ENCODE data around the gene FMO3.

Gene FMO3

DNA sequence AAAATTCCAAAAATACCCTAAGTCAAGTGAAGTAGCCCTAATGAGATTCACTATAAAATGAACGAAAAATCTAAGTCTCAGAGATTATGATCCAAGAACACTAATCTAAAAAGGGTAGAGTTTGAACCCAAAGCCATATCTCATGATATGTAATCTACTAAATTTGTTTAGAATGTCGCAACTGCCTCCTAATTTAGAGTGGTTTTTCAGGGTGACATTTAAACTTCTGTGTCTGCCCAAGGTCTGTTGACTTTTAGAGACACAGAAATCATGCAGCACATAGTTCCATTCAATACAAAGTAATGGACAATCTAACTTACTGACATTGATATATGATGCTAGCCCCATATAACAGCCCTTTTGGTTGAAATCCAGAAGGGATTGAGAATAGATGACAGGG, 28.9 kb downstream of the FMO3 start:
- H3F3A ChIP-seq (ENCODE audit: insufficient read depth): no peaks in the 10 kb centered on the region
- no peaks in the 10 kb centered on the region for H4K20me1 ChIP-seq (ENCODE audit: low read depth, low read length)
- no peak overlapping the region for H2AFZ ChIP-seq (ENCODE audit: low read depth, low read length, severe bottlenecking)
- TF ChIP-seq EZH2phosphoT487 (conservative IDR thresholded peaks at IDR 0.05; ENCODE audit: low read length): no peak
- TF ChIP-seq, protein P1, sequence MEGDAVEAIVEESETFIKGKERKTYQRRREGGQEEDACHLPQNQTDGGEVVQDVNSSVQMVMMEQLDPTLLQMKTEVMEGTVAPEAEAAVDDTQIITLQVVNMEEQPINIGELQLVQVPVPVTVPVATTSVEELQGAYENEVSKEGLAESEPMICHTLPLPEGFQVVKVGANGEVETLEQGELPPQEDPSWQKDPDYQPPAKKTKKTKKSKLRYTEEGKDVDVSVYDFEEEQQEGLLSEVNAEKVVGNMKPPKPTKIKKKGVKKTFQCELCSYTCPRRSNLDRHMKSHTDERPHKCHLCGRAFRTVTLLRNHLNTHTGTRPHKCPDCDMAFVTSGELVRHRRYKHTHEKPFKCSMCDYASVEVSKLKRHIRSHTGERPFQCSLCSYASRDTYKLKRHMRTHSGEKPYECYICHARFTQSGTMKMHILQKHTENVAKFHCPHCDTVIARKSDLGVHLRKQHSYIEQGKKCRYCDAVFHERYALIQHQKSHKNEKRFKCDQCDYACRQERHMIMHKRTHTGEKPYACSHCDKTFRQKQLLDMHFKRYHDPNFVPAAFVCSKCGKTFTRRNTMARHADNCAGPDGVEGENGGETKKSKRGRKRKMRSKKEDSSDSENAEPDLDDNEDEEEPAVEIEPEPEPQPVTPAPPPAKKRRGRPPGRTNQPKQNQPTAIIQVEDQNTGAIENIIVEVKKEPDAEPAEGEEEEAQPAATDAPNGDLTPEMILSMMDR (IDR thresholded peaks at IDR 0.05; ENCODE audit: insufficient read depth, low read length, poor library complexity, severe bottlenecking): no peak
- H3K4me3 ChIP-seq (ENCODE audit: insufficient read depth, low read length, poor library complexity, severe bottlenecking): no peak overlapping the region
- H3K4me2 ChIP-seq (ENCODE audit: low read depth, low read length, poor library complexity, severe bottlenecking): no peak overlapping the region
- H3K36me3 ChIP-seq (ENCODE audit: low read length): no peaks in the 10 kb centered on the region
- no peak overlapping the region for H3K27ac ChIP-seq (ENCODE audit: low read depth, low read length)
- no peak overlapping the region for H3K9ac ChIP-seq (ENCODE audit: low read length)
- no peaks in the 10 kb centered on the region for H3K79me2 ChIP-seq (ENCODE audit: insufficient read depth, low read length)
- H3K27me3 ChIP-seq (ENCODE audit: low read length): no peaks in the 10 kb centered on the region
- no peaks in the 10 kb centered on the region for H3K9me3 ChIP-seq (ENCODE audit: insufficient read depth, low read length)
- H3K9me2 ChIP-seq (replicated peaks; ENCODE audit: insufficient read depth, low read length): no peaks in the 10 kb centered on the region

DNA sequence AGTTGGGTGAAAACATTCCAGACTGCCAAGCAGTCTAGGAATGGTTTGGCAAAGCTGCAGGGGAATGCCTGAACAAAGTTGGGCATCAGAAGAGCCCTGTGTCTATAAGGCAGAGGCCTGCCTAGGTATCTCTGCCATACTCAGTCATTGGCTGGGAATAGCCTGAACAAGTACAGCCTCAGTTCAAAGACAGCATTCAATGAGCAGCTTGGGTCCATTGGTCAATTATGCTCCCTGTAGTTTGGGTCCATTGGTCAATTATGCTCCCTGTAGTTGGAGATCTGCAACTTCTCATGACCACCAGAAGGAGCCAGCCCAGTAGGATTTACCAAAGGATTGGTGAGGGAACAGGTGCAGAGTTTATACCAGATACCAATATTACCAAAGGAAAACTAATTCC, 31.6 kb downstream of the FMO3 start:
- H3K9me2 ChIP-seq (replicated peaks; ENCODE audit: insufficient read depth, low read length): no peaks in the 10 kb centered on the region
- H3K27me3 ChIP-seq (ENCODE audit: low read length): no peaks in the 10 kb centered on the region
- no peaks in the 10 kb centered on the region for H4K20me1 ChIP-seq (ENCODE audit: low read depth, low read length)
- H3F3A ChIP-seq (ENCODE audit: insufficient read depth): no peaks in the 10 kb centered on the region
- H3K9me3 ChIP-seq (ENCODE audit: insufficient read depth, low read length): no peaks in the 10 kb centered on the region
- H3K79me2 ChIP-seq (ENCODE audit: insufficient read depth, low read length): no peaks in the 10 kb centered on the region
- no peak for TF ChIP-seq EZH2phosphoT487 (conservative IDR thresholded peaks at IDR 0.05; ENCODE audit: low read length)
- TF ChIP-seq, protein P1 (IDR thresholded peaks at IDR 0.05; ENCODE audit: insufficient read depth, low read length, poor library complexity, severe bottlenecking): no peak
- no peak overlapping the region for H3K4me2 ChIP-seq (ENCODE audit: low read depth, low read length, poor library complexity, severe bottlenecking)
- no peak overlapping the region for H3K9ac ChIP-seq (ENCODE audit: low read length)
- H3K4me3 ChIP-seq (ENCODE audit: insufficient read depth, low read length, poor library complexity, severe bottlenecking): no peak overlapping the region
- no peak overlapping the region for H2AFZ ChIP-seq (ENCODE audit: low read depth, low read length, severe bottlenecking)
- H3K27ac ChIP-seq (ENCODE audit: low read depth, low read length): no peak overlapping the region
- H3K36me3 ChIP-seq (ENCODE audit: low read length): no peaks in the 10 kb centered on the region

DNA sequence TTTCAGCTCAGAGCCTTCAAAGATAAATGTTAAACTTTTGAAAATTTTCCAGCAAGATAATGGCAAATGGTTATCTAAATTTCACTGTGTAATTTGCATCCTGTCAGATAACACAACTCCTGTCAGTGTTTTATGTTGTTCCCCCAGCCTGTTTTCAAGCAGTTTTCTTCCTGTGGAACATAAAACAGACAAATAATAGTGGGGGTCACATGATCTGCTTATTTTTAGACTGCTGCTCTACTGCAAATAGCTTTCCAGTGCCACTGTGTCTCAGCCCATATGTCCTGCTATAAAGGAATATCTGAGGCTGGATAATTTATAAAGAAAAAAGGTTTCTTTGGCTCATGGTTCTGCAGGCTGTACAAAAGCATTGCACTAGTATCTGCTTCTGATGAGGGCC, 32.2 kb downstream of the FMO3 start:
- TF ChIP-seq, protein P1 (IDR thresholded peaks at IDR 0.05; ENCODE audit: insufficient read depth, low read length, poor library complexity, severe bottlenecking): no peak
- TF ChIP-seq EZH2phosphoT487 (conservative IDR thresholded peaks at IDR 0.05; ENCODE audit: low read length): no peak
- no peak overlapping the region for H2AFZ ChIP-seq (ENCODE audit: low read depth, low read length, severe bottlenecking)
- no peaks in the 10 kb centered on the region for H3K9me3 ChIP-seq (ENCODE audit: insufficient read depth, low read length)

More for the DNA sequence above, 32.2 kb downstream of the FMO3 start:
- no peaks in the 10 kb centered on the region for H3K79me2 ChIP-seq (ENCODE audit: insufficient read depth, low read length)
- no peaks in the 10 kb centered on the region for H3F3A ChIP-seq (ENCODE audit: insufficient read depth)
- H3K4me3 ChIP-seq (ENCODE audit: insufficient read depth, low read length, poor library complexity, severe bottlenecking): no peak overlapping the region
- no peak overlapping the region for H3K4me2 ChIP-seq (ENCODE audit: low read depth, low read length, poor library complexity, severe bottlenecking)
- H3K27me3 ChIP-seq (ENCODE audit: low read length): no peaks in the 10 kb centered on the region
- no peak overlapping the region for H3K9ac ChIP-seq (ENCODE audit: low read length)
- no peak overlapping the region for H3K27ac ChIP-seq (ENCODE audit: low read depth, low read length)
- H3K36me3 ChIP-seq (ENCODE audit: low read length): no peaks in the 10 kb centered on the region
- H4K20me1 ChIP-seq (ENCODE audit: low read depth, low read length): no peaks in the 10 kb centered on the region
- no peaks in the 10 kb centered on the region for H3K9me2 ChIP-seq (replicated peaks; ENCODE audit: insufficient read depth, low read length)
